Neural progenitor cell (in vitro differentiated cells): ENCODE data around the gene GPR158.

Experiments used
- CTCF ChIP-seq: fragments of 200-600 bp; sonication (generic); IDR thresholded peaks from 2 replicates; pipeline ENCODE4 v1.5.1; 2017; ENCODE audit warnings: antibody characterized with exemption, mild to moderate bottlenecking
- EZH2 ChIP-seq: fragments of 200-600 bp; sonication (generic); IDR thresholded peaks from 2 replicates; pipeline ENCODE4 v1.6.1; 2017; ENCODE audit warnings: antibody characterized with exemption, mild to moderate bottlenecking, moderate library complexity
- EZH2phosphoT487 ChIP-seq: fragments of 200-600 bp; sonication (generic); IDR thresholded peaks from 2 replicates; pipeline ENCODE4 v1.6.1; 2017; ENCODE audit warnings: antibody characterized with exemption

- TF ChIP-seq CTCF (no peak), EZH2 (no peak), EZH2phosphoT487 (no peak)
These were observed 16.5 kb downstream of the GPR158 start for GRCh38 chr10:25191162-25191895.
